Endothelial cell (in vitro differentiated cells): ENCODE data around the gene SELENOO. TPM values are rescaled to one million over a fixed set of nuclear protein-coding genes. Genes with fewer than 3 reads are reported as not detected.

Experiments
- DNase-seq: peaks from one replicate; pipeline ENCODE4 v3.0.0; 2021; ENCODE audit warnings: low spot score
- H3K27ac Mint-ChIP-seq: one replicate; pipeline ENCODE4 v1.8.0; 2021; ENCODE audit warnings: mixed read lengths, inconsistent platforms; ENCODE audit not compliant: unreplicated experiment
- H3K27me3 Mint-ChIP-seq: one replicate; pipeline ENCODE4 v1.8.0; 2021; ENCODE audit warnings: mild to moderate bottlenecking, moderate library complexity, mixed read lengths, inconsistent platforms; ENCODE audit not compliant: unreplicated experiment
- H3K36me3 Mint-ChIP-seq: one replicate; pipeline ENCODE4 v1.8.0; 2021; ENCODE audit warnings: mild to moderate bottlenecking, low read depth, mixed read lengths, inconsistent platforms; ENCODE audit not compliant: unreplicated experiment
- H3K4me1 Mint-ChIP-seq: one replicate; pipeline ENCODE4 v1.8.0; 2021; ENCODE audit warnings: mild to moderate bottlenecking, mixed read lengths, inconsistent platforms; ENCODE audit not compliant: unreplicated experiment
- H3K4me3 Mint-ChIP-seq: one replicate; pipeline ENCODE4 v1.8.0; 2021; ENCODE audit warnings: mild to moderate bottlenecking, mixed read lengths, inconsistent platforms; ENCODE audit not compliant: unreplicated experiment
- H3K9me3 Mint-ChIP-seq: one replicate; pipeline ENCODE4 v1.8.0; 2021; ENCODE audit warnings: mixed read lengths, inconsistent platforms; ENCODE audit not compliant: unreplicated experiment
- total RNA-seq: library from RNA; stranded (reverse); fragmentation: NEBNext Ultra II Directional; extraction: Animal tissue kit (Norgen Biotek cat#: 25700); gene quantifications from one replicate; pipeline ENCODE4 v1.2.1, GENCODE V29; 2021; ENCODE audit not compliant: unreplicated experiment
- TF ChIP-seq, protein P1 (sequence below): fragments of 200-600 bp; sonication (generic); IDR thresholded peaks from one replicate; pipeline ENCODE4 v1.5.0; 2021; ENCODE audit warnings: antibody characterized with exemption; ENCODE audit not compliant: unreplicated experiment

The SELENOO gene
- total RNA-seq, 1 donor from 2014 or later: 18.7 TPM

DNA sequence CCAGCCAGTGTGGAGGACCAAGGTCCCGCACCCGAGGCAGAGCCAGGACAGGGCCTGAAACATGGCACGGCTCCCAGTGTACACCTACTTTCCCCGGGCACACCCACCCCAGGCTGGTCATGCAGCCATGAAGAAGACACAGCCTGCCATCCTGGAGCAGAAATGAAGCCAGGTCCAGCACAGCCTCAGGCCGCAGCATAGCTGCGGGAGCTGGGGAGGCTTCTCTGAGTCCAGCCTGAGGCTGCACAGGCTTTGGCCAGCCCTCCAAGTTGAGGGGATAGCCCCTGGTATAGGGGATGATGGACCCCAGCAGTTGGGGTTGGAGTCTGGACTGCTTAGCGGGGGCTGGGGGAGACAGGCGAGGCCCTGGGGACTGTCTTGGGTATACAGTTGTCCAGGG is 53.1 kb downstream of the SELENOO start:
- Mint-ChIP-seq H3K36me3 (no peaks in the 10 kb centered on the region), H3K27ac (no peak overlapping the region), H3K9me3 (no peaks in the 10 kb centered on the region), H3K27me3 (peaks cover 3% of the 10 kb centered on the region), H3K4me1 (no peaks in the 10 kb centered on the region), H3K4me3 (no peak overlapping the region)
- no peak for DNase-seq
- TF ChIP-seq, protein P1, sequence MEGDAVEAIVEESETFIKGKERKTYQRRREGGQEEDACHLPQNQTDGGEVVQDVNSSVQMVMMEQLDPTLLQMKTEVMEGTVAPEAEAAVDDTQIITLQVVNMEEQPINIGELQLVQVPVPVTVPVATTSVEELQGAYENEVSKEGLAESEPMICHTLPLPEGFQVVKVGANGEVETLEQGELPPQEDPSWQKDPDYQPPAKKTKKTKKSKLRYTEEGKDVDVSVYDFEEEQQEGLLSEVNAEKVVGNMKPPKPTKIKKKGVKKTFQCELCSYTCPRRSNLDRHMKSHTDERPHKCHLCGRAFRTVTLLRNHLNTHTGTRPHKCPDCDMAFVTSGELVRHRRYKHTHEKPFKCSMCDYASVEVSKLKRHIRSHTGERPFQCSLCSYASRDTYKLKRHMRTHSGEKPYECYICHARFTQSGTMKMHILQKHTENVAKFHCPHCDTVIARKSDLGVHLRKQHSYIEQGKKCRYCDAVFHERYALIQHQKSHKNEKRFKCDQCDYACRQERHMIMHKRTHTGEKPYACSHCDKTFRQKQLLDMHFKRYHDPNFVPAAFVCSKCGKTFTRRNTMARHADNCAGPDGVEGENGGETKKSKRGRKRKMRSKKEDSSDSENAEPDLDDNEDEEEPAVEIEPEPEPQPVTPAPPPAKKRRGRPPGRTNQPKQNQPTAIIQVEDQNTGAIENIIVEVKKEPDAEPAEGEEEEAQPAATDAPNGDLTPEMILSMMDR: no peak

DNA sequence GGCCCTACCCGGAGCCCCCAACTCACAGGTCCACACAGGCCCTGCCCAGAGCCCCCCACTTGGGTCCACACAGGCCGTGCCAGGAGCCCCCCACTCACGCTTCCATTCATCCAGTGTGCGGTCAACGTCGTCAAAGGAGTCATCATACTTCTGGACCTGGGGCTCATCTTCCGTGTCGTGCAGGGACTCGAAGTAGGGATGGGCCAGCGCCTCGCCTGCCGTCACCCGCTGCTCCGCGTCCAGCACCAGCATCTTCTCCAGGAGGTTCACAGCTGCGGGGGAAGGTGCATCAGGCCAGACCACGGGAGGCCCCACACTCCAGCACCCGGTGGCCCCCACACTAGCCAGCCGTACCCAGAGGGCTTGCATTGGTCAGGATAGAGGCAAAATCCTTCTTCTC is 54.3 kb downstream of the SELENOO start:
- no peaks in the 10 kb centered on the region for H3K36me3 Mint-ChIP-seq
- no peak for DNase-seq

DNA sequence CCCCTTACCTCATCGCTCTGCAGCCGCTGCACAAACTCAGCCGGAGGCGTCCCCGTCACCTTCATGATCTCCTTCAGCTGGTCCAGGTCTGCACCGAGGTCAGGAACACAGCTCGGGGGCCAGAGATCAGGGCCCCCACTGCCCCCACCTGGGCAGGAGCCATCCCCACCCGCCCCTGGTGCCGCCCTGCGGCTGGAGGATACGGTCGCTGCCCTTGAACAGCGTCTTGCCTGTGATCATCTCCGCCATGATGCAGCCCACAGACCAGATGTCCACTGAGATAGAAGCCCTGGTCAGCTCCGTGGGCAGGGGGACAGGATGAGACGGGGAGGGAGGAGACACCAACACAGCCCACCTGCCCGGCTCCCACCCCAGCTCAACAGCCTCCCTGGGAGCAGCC is 54.8 kb downstream of the SELENOO start:
- no peak overlapping the region for H3K4me3 Mint-ChIP-seq
- no peak overlapping the region for H3K27ac Mint-ChIP-seq
- no peaks in the 10 kb centered on the region for H3K9me3 Mint-ChIP-seq
- TF ChIP-seq, protein P1: no peak
- DNase-seq: no peak
- peaks cover 4% of the 10 kb centered on the region for H3K27me3 Mint-ChIP-seq
- no peaks in the 10 kb centered on the region for H3K4me1 Mint-ChIP-seq
- H3K36me3 Mint-ChIP-seq: no peaks in the 10 kb centered on the region

More for the DNA sequence above, 54.3 kb downstream of the SELENOO start:
- H3K27ac Mint-ChIP-seq: no peak overlapping the region
- TF ChIP-seq, protein P1: no peak
- no peak overlapping the region for H3K4me3 Mint-ChIP-seq
- H3K9me3 Mint-ChIP-seq: no peaks in the 10 kb centered on the region
- no peaks in the 10 kb centered on the region for H3K4me1 Mint-ChIP-seq
- H3K27me3 Mint-ChIP-seq: peaks cover 4% of the 10 kb centered on the region

DNA sequence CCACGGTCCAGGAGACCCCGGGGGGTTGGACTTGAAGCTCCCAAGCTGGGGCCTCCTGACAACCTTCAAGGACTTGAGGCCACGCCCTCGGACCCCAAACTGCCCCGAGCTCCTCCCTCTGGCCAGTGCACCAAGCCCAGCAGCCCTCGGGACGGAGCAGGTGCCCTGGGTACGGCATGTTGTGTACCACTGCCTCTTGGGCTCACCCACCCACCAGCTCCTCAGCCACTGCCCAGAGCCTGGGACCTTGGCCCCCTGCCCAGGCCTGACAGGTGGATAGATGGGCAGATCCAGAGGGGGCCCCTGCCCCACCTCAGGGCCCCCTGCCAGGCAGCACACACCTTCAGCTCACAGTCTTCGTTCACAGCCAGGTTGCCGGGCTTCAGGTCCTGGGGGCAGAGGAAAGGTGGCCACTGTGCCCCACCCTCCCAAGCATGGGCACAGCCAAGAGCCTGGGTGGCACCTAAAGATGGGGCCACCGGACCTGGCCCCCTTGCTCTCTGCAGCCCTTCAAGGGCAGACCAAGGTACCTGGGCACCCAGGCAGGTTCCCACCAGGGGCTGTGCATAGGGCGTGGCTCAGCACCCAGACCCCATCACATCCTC is 55.5 kb downstream of the SELENOO start:
- H3K36me3 Mint-ChIP-seq: no peaks in the 10 kb centered on the region
- peaks cover 4% of the 10 kb centered on the region for H3K27me3 Mint-ChIP-seq
- TF ChIP-seq, protein P1: no peak
- no peak overlapping the region for H3K27ac Mint-ChIP-seq
- no peak for DNase-seq
- H3K4me3 Mint-ChIP-seq: no peak overlapping the region
- no peaks in the 10 kb centered on the region for H3K4me1 Mint-ChIP-seq
- H3K9me3 Mint-ChIP-seq: no peaks in the 10 kb centered on the region

DNA sequence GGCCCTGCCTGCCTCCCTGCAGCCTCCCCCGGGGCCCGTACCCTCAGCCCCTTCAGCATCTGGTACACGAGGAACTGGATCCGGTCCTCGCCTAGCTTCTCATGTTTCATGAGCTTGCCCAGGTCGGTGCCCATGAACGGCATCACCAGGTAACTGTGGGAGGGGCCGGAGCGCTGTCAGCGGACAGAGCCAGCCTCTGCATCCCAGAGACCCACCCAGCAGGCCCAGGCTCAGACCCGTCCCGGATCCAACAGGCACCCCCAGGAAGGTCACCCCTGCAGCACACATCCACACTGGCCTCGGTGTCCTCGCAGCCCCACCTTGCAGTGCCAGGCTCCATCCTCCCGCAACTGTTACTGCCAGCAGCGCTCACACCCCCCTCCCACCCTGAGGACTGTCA is 56.2 kb downstream of the SELENOO start:
- no peak overlapping the region for H3K27ac Mint-ChIP-seq
- peaks cover 4% of the 10 kb centered on the region for H3K27me3 Mint-ChIP-seq
- H3K36me3 Mint-ChIP-seq: no peaks in the 10 kb centered on the region
- no peak overlapping the region for H3K4me3 Mint-ChIP-seq
- DNase-seq: no peak
- H3K4me1 Mint-ChIP-seq: no peaks in the 10 kb centered on the region
- TF ChIP-seq, protein P1: no peak
- H3K9me3 Mint-ChIP-seq: no peaks in the 10 kb centered on the region
